Glutamatergic neuron (in vitro differentiated cells): ENCODE data around the gene IQCN. TPM values are rescaled to one million over a fixed set of nuclear protein-coding genes. Genes with fewer than 3 reads are reported as not detected.
A peak's percentile ranks its signal among the peaks of the same experiment; 100 is the strongest.

Experiments used
- DNase-seq: peaks from one replicate; pipeline ENCODE4 v3.0.0; 2022
- H3K27ac Mint-ChIP-seq: one replicate; pipeline ENCODE4 v1.8.0; 2020; ENCODE audit warnings: mild to moderate bottlenecking, mixed read lengths, inconsistent platforms; ENCODE audit not compliant: unreplicated experiment
- H3K27me3 Mint-ChIP-seq: one replicate; pipeline ENCODE4 v1.8.0; 2020; ENCODE audit warnings: mild to moderate bottlenecking, moderate library complexity, mixed read lengths, inconsistent platforms; ENCODE audit not compliant: unreplicated experiment
- H3K36me3 Mint-ChIP-seq: one replicate; pipeline ENCODE4 v1.8.0; 2020; ENCODE audit warnings: mild to moderate bottlenecking, mixed read lengths, inconsistent platforms; ENCODE audit not compliant: unreplicated experiment
- H3K4me1 Mint-ChIP-seq: one replicate; pipeline ENCODE4 v1.8.0; 2020; ENCODE audit warnings: mild to moderate bottlenecking, low read depth, mixed read lengths, inconsistent platforms; ENCODE audit not compliant: unreplicated experiment
- H3K4me3 Mint-ChIP-seq: one replicate; pipeline ENCODE4 v1.8.0; 2020; ENCODE audit warnings: mild to moderate bottlenecking, mixed read lengths, inconsistent platforms; ENCODE audit not compliant: unreplicated experiment
- H3K9me3 Mint-ChIP-seq: one replicate; pipeline ENCODE4 v1.8.0; 2020; ENCODE audit warnings: mild to moderate bottlenecking, moderate library complexity, mixed read lengths, inconsistent platforms; ENCODE audit not compliant: unreplicated experiment
- CTCF ChIP-seq: fragments of 200-600 bp; sonication (generic); IDR thresholded peaks from one replicate; pipeline ENCODE4 v1.5.0; 2021; ENCODE audit not compliant: partially characterized antibody, unreplicated experiment
- total RNA-seq: library from RNA; stranded (reverse); fragmentation: NEBNext Ultra II Directional; extraction: Animal tissue kit (Norgen Biotek cat#: 25700); gene quantifications from one replicate; pipeline ENCODE4 v1.2.1, GENCODE V29; 2021; ENCODE audit not compliant: unreplicated experiment

IQCN gene
- total RNA-seq, 1 donor from 2014 or later = 23.6 TPM

GRCh38 chr19:18253130-18253529 lies 21.1 kb downstream of the IQCN start:
- no peak overlapping the region for H3K27ac Mint-ChIP-seq
- peaks cover 7% of the 10 kb centered on the region for H3K4me1 Mint-ChIP-seq
- H3K4me3 Mint-ChIP-seq = no peak overlapping the region
- H3K27me3 Mint-ChIP-seq = peaks cover 7% of the 10 kb centered on the region
- H3K9me3 Mint-ChIP-seq = peaks cover 11% of the 10 kb centered on the region
- TF ChIP-seq CTCF = no peak
- DNase-seq = no peak
- no peaks in the 10 kb centered on the region for H3K36me3 Mint-ChIP-seq

GRCh38 chr19:18252370-18252717 lies 21.9 kb downstream of the IQCN start:
- TF ChIP-seq CTCF = no peak
- Mint-ChIP-seq H3K9me3 (peaks cover 11% of the 10 kb centered on the region), H3K27me3 (peaks cover 5% of the 10 kb centered on the region), H3K27ac (no peak overlapping the region), H3K4me3 (no peak overlapping the region), H3K4me1 (peaks cover 7% of the 10 kb centered on the region), H3K36me3 (no peaks in the 10 kb centered on the region)
- DNase-seq = no peak

- H3K4me1 Mint-ChIP-seq = peaks cover 7% of the 10 kb centered on the region
- H3K36me3 Mint-ChIP-seq = no peaks in the 10 kb centered on the region
- H3K27ac Mint-ChIP-seq = no peak overlapping the region
- peak; percentile 86 for DNase-seq
- peaks cover 11% of the 10 kb centered on the region for H3K9me3 Mint-ChIP-seq
- peaks cover 5% of the 10 kb centered on the region for H3K27me3 Mint-ChIP-seq
- no peak overlapping the region for H3K4me3 Mint-ChIP-seq
- peak; percentile 96 for TF ChIP-seq CTCF
Measured at GRCh38 chr19:18251587-18252369, 22.5 kb downstream of the IQCN start.

GRCh38 chr19:18249834-18250233 lies 24.4 kb downstream of the IQCN start:
- Mint-ChIP-seq H3K36me3 (no peaks in the 10 kb centered on the region), H3K4me1 (peaks cover 3% of the 10 kb centered on the region), H3K4me3 (no peak overlapping the region), H3K27ac (no peak overlapping the region), H3K27me3 (peaks cover 5% of the 10 kb centered on the region), H3K9me3 (peaks cover 10% of the 10 kb centered on the region)
- no peak for DNase-seq
- TF ChIP-seq CTCF = no peak

GRCh38 chr19:18245297-18245696 lies 29.0 kb downstream of the IQCN start:
- no peak overlapping the region for H3K4me3 Mint-ChIP-seq
- H3K4me1 Mint-ChIP-seq = peaks cover 6% of the 10 kb centered on the region
- no peaks in the 10 kb centered on the region for H3K36me3 Mint-ChIP-seq
- peak overlapping the region; percentile 12 for H3K27ac Mint-ChIP-seq
- H3K27me3 Mint-ChIP-seq = peaks cover 5% of the 10 kb centered on the region
- H3K9me3 Mint-ChIP-seq = peaks cover 4% of the 10 kb centered on the region
- no peak for TF ChIP-seq CTCF
- no peak for DNase-seq
